SU-DHL-6 (cell line): ENCODE results near the gene C12orf43.

ENCODE experiments used
- EZH2phosphoT487 ChIP-seq: fragments of 200-600 bp; sonication (generic), shearing (Covaris generic); conservative IDR thresholded peaks from 2 replicates; pipeline ENCODE4 v1.6.1; 2018; ENCODE audit warnings: mild to moderate bottlenecking, antibody characterized with exemption, low read length, moderate library complexity, mixed read lengths
- TF ChIP-seq, protein P1 (sequence below): fragments of 200-600 bp; sonication (generic); IDR thresholded peaks from one replicate; pipeline ENCODE4 v1.5.1; 2017; ENCODE audit warnings: antibody characterized with exemption, mild to moderate bottlenecking, low read length, moderate library complexity; ENCODE audit not compliant: insufficient read depth, poor library complexity, severe bottlenecking

DNA sequence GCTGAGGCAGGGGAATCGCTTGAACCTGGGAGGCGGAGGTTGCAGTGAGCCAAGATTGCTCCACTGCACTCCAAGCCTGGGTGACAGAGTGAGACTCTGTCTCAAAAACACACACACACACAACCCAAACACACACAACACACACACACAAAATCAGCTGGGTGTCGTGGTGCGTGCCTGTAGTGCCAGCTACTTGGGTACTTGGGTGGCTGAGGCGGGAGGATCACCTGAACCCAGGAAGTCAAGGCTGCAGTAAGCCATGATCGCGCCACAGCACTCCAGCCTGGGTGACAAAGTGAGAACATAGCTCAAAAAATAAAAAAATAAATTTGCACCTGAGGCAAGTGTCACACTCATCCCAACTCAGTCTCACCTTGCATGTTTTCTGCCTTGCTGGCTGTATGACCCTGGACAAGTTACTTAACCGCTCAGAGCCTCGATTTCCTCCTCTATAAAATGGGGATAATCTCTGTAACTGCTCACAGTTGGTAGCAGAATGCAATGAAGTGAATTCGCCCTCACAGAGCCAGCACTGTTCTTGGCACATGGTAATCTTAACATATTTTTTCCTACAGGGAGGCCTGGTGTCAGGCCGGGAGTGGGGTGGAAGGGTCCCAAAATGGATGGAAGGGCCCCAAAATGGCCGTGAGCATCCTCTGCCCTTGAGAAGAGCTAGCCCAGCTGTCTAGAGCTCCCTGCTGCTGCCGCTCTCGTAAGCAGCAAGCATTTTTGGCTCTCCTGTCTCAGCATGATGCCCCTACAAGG lies 38.6 kb downstream of the C12orf43 start:
- TF ChIP-seq, protein P1, sequence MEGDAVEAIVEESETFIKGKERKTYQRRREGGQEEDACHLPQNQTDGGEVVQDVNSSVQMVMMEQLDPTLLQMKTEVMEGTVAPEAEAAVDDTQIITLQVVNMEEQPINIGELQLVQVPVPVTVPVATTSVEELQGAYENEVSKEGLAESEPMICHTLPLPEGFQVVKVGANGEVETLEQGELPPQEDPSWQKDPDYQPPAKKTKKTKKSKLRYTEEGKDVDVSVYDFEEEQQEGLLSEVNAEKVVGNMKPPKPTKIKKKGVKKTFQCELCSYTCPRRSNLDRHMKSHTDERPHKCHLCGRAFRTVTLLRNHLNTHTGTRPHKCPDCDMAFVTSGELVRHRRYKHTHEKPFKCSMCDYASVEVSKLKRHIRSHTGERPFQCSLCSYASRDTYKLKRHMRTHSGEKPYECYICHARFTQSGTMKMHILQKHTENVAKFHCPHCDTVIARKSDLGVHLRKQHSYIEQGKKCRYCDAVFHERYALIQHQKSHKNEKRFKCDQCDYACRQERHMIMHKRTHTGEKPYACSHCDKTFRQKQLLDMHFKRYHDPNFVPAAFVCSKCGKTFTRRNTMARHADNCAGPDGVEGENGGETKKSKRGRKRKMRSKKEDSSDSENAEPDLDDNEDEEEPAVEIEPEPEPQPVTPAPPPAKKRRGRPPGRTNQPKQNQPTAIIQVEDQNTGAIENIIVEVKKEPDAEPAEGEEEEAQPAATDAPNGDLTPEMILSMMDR, result no peak
- TF ChIP-seq EZH2phosphoT487, result no peak
